B cell (primary cell): ENCODE results near the gene NEBL. TPM values are rescaled to one million over a fixed set of nuclear protein-coding genes. Genes with fewer than 3 reads are reported as not detected.

Experiments
- ATAC-seq: fragments of 200-7000 bp; cut with Tn5 transposase; one replicate; pipeline ENCODE4 v1.10.0; 2021; ENCODE audit warnings: low read depth, mild to moderate bottlenecking, moderate number of reproducible peaks, moderate library complexity
- CTCF ChIA-PET: fragments of 350-600 bp; sonication (Branson Sonifier 250); formaldehyde crosslinking; loops from one replicate; lab custom pipeline; 2021; ENCODE audit warnings: antibody characterized with exemption, inconsistent platforms; lab: Charles Lee
- POLR2A ChIA-PET: fragments of 350-600 bp; sonication (Branson Sonifier 250); formaldehyde crosslinking; loops from one replicate; lab custom pipeline; 2021; ENCODE audit warnings: antibody characterized with exemption; lab: Charles Lee
- DNase-seq: peaks from one replicate; pipeline ENCODE4 v3.0.0; 2013
- H2AFZ ChIP-seq: 2 replicates; pipeline ENCODE4 v1.6.1; 2012; ENCODE audit warnings: mild to moderate bottlenecking, low read depth, low read length; ENCODE audit not compliant: insufficient read depth, poor library complexity, severe bottlenecking
- H3K27ac ChIP-seq, 2 donors: 1 replicate in 1 of 2; 2 replicates in 1 of 2; pipeline ENCODE4 v1.5.1; 2012 to 2013; ENCODE audit warnings: low read length in 2 of 2, mild to moderate bottlenecking in 2 of 2, moderate library complexity in 1 of 2
- H3K27me3 ChIP-seq, 4 experiments: fragments of 200-600 bp in 1 of 4; sonication (generic) in 1 of 4; replicated peaks in 1 of 4; 1 replicate in 2 of 4; 2 replicates in 2 of 4; pipeline versions ENCODE4 v1.6.1 to v1.7.0; 2013 to 2016; ENCODE audit warnings: low read length in 3 of 4, mild to moderate bottlenecking in 2 of 4, mixed read lengths in 1 of 4, moderate library complexity in 1 of 4; ENCODE audit not compliant: insufficient read depth in 4 of 4, control insufficient read depth in 3 of 4; ENCODE audit errors: control extremely low read depth in 1 of 4
- H3K36me3 ChIP-seq, 2 experiments: replicated peaks in 1 of 2; 1 replicate in 1 of 2; 2 replicates in 1 of 2; pipeline versions ENCODE4 v1.6.1 to v1.7.1; 2013; ENCODE audit warnings: low read length in 1 of 2; ENCODE audit not compliant: insufficient read depth in 2 of 2, control insufficient read depth in 1 of 2; ENCODE audit errors: control extremely low read depth in 1 of 2, extremely low read depth in 1 of 2
- H3K4me1 ChIP-seq, 2 donors: fragments of 200-600 bp in 1 of 2; sonication (generic) in 1 of 2; 1 replicate in 1 of 2; 2 replicates in 1 of 2; pipeline versions ENCODE4 v1.5.1 to v1.6.1; 2013 to 2017; ENCODE audit warnings: low read length in 2 of 2; ENCODE audit not compliant: control insufficient read depth in 2 of 2, insufficient read depth in 2 of 2
- H3K4me2 ChIP-seq: replicated peaks from 2 replicates; pipeline ENCODE3; 2012; ENCODE audit warnings: mild to moderate bottlenecking, low read depth, low read length; ENCODE audit not compliant: poor library complexity, severe bottlenecking
- H3K4me3 ChIP-seq, 5 experiments: fragments of 200-600 bp in 1 of 5; sonication (generic) in 1 of 5; 1 replicate in 3 of 5; 2 replicates in 2 of 5; pipeline versions ENCODE4 v1.5.1 to v1.7.0; 2011 to 2016; ENCODE audit warnings: low read length in 4 of 5, mild to moderate bottlenecking in 4 of 5, low read depth in 2 of 5, control low read depth in 1 of 5, moderate library complexity in 1 of 5; ENCODE audit not compliant: insufficient read depth in 1 of 5; ENCODE audit errors: control extremely low read depth in 1 of 5, extremely low read depth in 1 of 5
- H3K79me2 ChIP-seq: fragments of 200-600 bp; sonication (generic); one replicate; pipeline ENCODE4 v1.6.0; 2016; ENCODE audit warnings: low read length; ENCODE audit not compliant: control insufficient read depth, insufficient read depth
- H3K9ac ChIP-seq: fragments of 200-600 bp; sonication (generic); 2 replicates; pipeline ENCODE4 v1.6.1; 2017; ENCODE audit warnings: mild to moderate bottlenecking, low read length, moderate library complexity
- H3K9me3 ChIP-seq, 3 donors: one replicate each; pipeline versions ENCODE4 v1.6.1 to v1.7.1; 2013; ENCODE audit warnings: low read length in 2 of 3; ENCODE audit not compliant: control insufficient read depth in 2 of 3, insufficient read depth in 1 of 3; ENCODE audit errors: control extremely low read depth in 1 of 3
- H4K20me1 ChIP-seq: 2 replicates; pipeline ENCODE4 v1.6.0; 2012; ENCODE audit warnings: mild to moderate bottlenecking, low read length; ENCODE audit not compliant: insufficient read depth, control insufficient read depth, poor library complexity, severe bottlenecking
- H3K27ac Mint-ChIP-seq: one replicate; pipeline ENCODE4 v1.8.0; 2021; ENCODE audit warnings: mixed read lengths
- H3K27me3 Mint-ChIP-seq: one replicate; pipeline ENCODE4 v1.8.0; 2021; ENCODE audit warnings: mixed read lengths
- H3K4me1 Mint-ChIP-seq: one replicate; pipeline ENCODE4 v1.8.0; 2021; ENCODE audit warnings: mixed read lengths
- H3K4me3 Mint-ChIP-seq: one replicate; pipeline ENCODE4 v1.8.0; 2021; ENCODE audit warnings: mixed read lengths
- H3K9me3 Mint-ChIP-seq: one replicate; pipeline ENCODE4 v1.8.0; 2022; ENCODE audit warnings: mixed read lengths; ENCODE audit not compliant: insufficient read depth
- CTCF ChIP-seq: fragments of 200-600 bp; IDR thresholded peaks from one replicate; pipeline ENCODE4 v1.8.0; 2022; ENCODE audit warnings: antibody characterized with exemption, mild to moderate bottlenecking
- EZH2 ChIP-seq: IDR thresholded peaks from 2 replicates; pipeline ENCODE4 v1.6.1; 2012; ENCODE audit warnings: borderline replicate concordance, low read depth, mild to moderate bottlenecking, moderate library complexity, low read length; ENCODE audit not compliant: insufficient read depth, poor library complexity, severe bottlenecking
- WGBS: methylation state at CpG from one replicate; pipeline ENCODE4 v1.1.5; 2013; ENCODE audit warnings: missing lambda C conversion rate; ENCODE audit not compliant: insufficient coverage; 5-methylcytosine and 5-hydroxymethylcytosine counted together
- intact Hi-C: fragments of 100-400 bp; cut with micrococcal nuclease; formaldehyde crosslinking; loops from one replicate; pipeline ENCODE4 v1.10.0; 2022
- polyA plus RNA-seq: library from polyadenylated mRNA; depleted of rRNA; stranded (reverse); fragments of >200 nt; gene quantifications from 2 replicates; pipeline ENCODE4 v1.2.3, GENCODE V29; 2012
- total RNA-seq, 2 donors: library from RNA; stranded (reverse); fragments of 120-200 nt in 1 of 2; gene quantifications; 1 replicate in 1 of 2; 2 replicates in 1 of 2; pipeline versions ENCODE4 v1.2.3 to v1.2.4, GENCODE V29; 2013 to 2022

Gene NEBL
- total and polyA plus RNA-seq, 2 donors (not counting 1 experiment from before 2014, with no cell fraction given), result not detected

GRCh38 chr10:20839910-20840309 lies 57.2 kb downstream of the NEBL start:
- Mint-ChIP-seq H3K4me3 (no peak overlapping the region), H3K27ac (no peak overlapping the region), H3K4me1 (no peaks in the 10 kb centered on the region), H3K9me3 (peaks cover 2% of the 10 kb centered on the region), H3K27me3 (no peaks in the 10 kb centered on the region)
- intact Hi-C loops, result no loop called here
- Histone ChIP-seq H3K27ac (no peak overlapping the region), H3K9me3 (no peaks in the 10 kb centered on the region), H3K9ac (no peak overlapping the region), H3K36me3 (no peaks in the 10 kb centered on the region), H3K79me2 (no peaks in the 10 kb centered on the region), H3K4me1 (no peaks in the 10 kb centered on the region), H3K4me2 (no peak overlapping the region), H4K20me1 (no peaks in the 10 kb centered on the region), H2AFZ (no peak overlapping the region), H3K27me3 (no peaks in the 10 kb centered on the region), H3K4me3 (no peak overlapping the region)
- no CpG with 5 or more reads among the region's 3 CpGs for WGBS
- no peak for DNase-seq
- ATAC-seq, result no peak
- POLR2A ChIA-PET, result no interaction called here
- TF ChIP-seq CTCF (no peak), EZH2 (no peak)
- CTCF ChIA-PET, result no interaction called here

GRCh38 chr10:20839141-20839540 lies 58.0 kb downstream of the NEBL start:
- WGBS, result 100% methylated on average over 1 of the region's 4 CpGs
- CTCF ChIA-PET, result no interaction called here
- H3K4me3 ChIP-seq, result no peak overlapping the region
- H3K9ac ChIP-seq, result no peak overlapping the region
- DNase-seq, result no peak
- H3K4me1 Mint-ChIP-seq, result no peaks in the 10 kb centered on the region
- no peak for TF ChIP-seq EZH2
- no peak overlapping the region for H3K4me2 ChIP-seq
- no peaks in the 10 kb centered on the region for H3K79me2 ChIP-seq
- H3K27me3 Mint-ChIP-seq, result no peaks in the 10 kb centered on the region
- H3K27me3 ChIP-seq, result no peaks in the 10 kb centered on the region
- intact Hi-C loops, result no loop called here
- POLR2A ChIA-PET, result no interaction called here
- no peaks in the 10 kb centered on the region for H3K9me3 ChIP-seq
- H3K9me3 Mint-ChIP-seq, result peaks cover 2% of the 10 kb centered on the region
- no peaks in the 10 kb centered on the region for H3K36me3 ChIP-seq
- no peak overlapping the region for H3K27ac ChIP-seq
- H3K27ac Mint-ChIP-seq, result no peak overlapping the region
- H3K4me1 ChIP-seq, result no peaks in the 10 kb centered on the region
- ATAC-seq, result no peak
- H4K20me1 ChIP-seq, result no peaks in the 10 kb centered on the region
- H3K4me3 Mint-ChIP-seq, result no peak overlapping the region
- no peak overlapping the region for H2AFZ ChIP-seq
